Amniotic stem cell (primary cell): ENCODE results near the gene HTR4.
"Not testable (repeated sequence)": the region's sequence is repeated elsewhere in the genome, so short reads cannot be mapped to it uniquely, and the experiment has no call there.

Experiments
- DNase-seq: peaks from one replicate; lab custom pipeline; 2025; lab: John Stamatoyannopoulos, UW

HTR4 gene

GRCh38 chr5:148476302-148476701 lies 178.0 kb downstream of the HTR4 start:
- DNase-seq, result no peak

GRCh38 chr5:148474025-148474511 lies 180.3 kb downstream of the HTR4 start:
- DNase-seq, result no peak

- DNase-seq, result no peak
These were observed 182.9 kb downstream of the HTR4 start for GRCh38 chr5:148471379-148471778.

- peak; percentile 12 for DNase-seq
These were observed 184.8 kb downstream of the HTR4 start for GRCh38 chr5:148469501-148469935.

- DNase-seq, result not testable (repeated sequence)
These were observed 185.6 kb downstream of the HTR4 start for GRCh38 chr5:148468746-148469145.

GRCh38 chr5:148467958-148468357 lies 186.4 kb downstream of the HTR4 start:
- DNase-seq, result no peak

GRCh38 chr5:148466236-148466580 lies 188.1 kb downstream of the HTR4 start:
- DNase-seq, result no peak

- DNase-seq, result no peak
These were observed 188.7 kb downstream of the HTR4 start for GRCh38 chr5:148465381-148466235.

GRCh38 chr5:148459669-148460068 lies 194.7 kb downstream of the HTR4 start:
- DNase-seq, result no peak

GRCh38 chr5:148458036-148458888 lies 196.1 kb downstream of the HTR4 start:
- DNase-seq, result no peak

- DNase-seq, result no peak
These were observed 197.1 kb downstream of the HTR4 start for GRCh38 chr5:148457183-148457620.

GRCh38 chr5:148455185-148455584 lies 199.1 kb downstream of the HTR4 start:
- DNase-seq, result no peak

- no peak for DNase-seq
These were observed 199.8 kb downstream of the HTR4 start for GRCh38 chr5:148454576-148454975.

- no peak for DNase-seq
These were observed 201.7 kb downstream of the HTR4 start for GRCh38 chr5:148452499-148453193.

GRCh38 chr5:148446611-148447010 lies 207.7 kb downstream of the HTR4 start:
- DNase-seq, result no peak

GRCh38 chr5:148445578-148445977 lies 208.7 kb downstream of the HTR4 start:
- no peak for DNase-seq

GRCh38 chr5:148443998-148444397 lies 210.3 kb downstream of the HTR4 start:
- DNase-seq, result peak; percentile 39

GRCh38 chr5:148443241-148443640 lies 211.1 kb downstream of the HTR4 start:
- no peak for DNase-seq

GRCh38 chr5:148438933-148439332 lies 215.4 kb downstream of the HTR4 start:
- no peak for DNase-seq

- no peak for DNase-seq
These were observed 217.1 kb downstream of the HTR4 start for GRCh38 chr5:148437249-148437648.

GRCh38 chr5:148436029-148436428 lies 218.3 kb downstream of the HTR4 start:
- no peak for DNase-seq

- DNase-seq, result no peak
These were observed 220.5 kb downstream of the HTR4 start for GRCh38 chr5:148433826-148434225.
